ENCODE results near the gene OPN1MW3.
"Not testable (repeated sequence)": the region's sequence is repeated elsewhere in the genome, so short reads cannot be mapped to it uniquely, and the experiment has no call there.

Gene OPN1MW3

DNA sequence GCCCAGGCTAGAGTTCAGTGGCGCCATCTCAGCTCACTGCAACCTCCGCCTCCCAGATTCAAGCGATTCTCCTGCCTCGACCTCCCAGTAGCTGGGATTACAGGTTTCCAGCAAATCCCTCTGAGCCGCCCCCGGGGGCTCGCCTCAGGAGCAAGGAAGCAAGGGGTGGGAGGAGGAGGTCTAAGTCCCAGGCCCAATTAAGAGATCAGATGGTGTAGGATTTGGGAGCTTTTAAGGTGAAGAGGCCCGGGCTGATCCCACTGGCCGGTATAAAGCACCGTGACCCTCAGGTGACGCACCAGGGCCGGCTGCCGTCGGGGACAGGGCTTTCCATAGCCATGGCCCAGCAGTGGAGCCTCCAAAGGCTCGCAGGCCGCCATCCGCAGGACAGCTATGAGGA is at the start of gene OPN1MW3:
Gene OPN1MW3, plus strand, starts transcription at position 301 of the 400 bp plus-strand sequence. Its CDS starts 38 bp downstream, at position 339.
- not testable (repeated sequence) for DNase-seq (ENCODE audit: low read depth, low spot score)

DNA sequence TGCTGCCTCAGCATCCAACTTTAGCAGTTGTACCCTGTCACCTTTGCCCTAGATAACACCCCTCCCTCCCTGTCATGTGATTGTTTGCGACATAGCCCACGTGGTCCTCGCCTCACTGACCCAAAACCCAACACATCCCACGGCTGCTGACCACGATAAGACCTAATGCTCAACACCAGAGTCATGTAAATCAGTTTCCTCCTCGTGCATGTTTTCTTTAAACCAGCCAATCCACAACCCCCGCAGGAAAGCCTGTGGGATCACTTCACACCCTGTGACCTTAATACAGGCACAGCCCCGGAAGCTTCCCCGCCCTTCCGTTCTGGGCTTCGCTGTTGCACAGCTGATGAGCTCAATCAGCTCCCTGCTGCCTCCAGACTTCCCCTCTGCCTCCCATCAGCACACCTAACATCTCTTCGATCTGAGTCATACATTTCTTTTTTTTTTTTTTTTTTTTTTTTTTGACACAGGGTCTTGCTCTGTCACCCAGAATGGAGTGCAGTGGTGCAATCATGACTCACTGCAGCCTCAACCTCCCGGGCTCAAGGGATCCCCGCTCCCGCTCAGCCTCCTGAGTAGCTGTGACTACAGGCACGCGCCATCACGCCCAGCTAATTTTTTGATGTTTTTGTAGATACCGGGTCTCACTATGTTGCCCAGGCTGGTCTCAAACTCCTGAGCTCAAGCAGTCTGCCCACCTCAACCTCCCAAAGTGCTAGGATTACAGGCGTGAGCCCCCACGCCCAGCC is 47.5 kb upstream of the OPN1MW3 start:
- DNase-seq (ENCODE audit: low read depth, low spot score) = not testable (repeated sequence)

DNA sequence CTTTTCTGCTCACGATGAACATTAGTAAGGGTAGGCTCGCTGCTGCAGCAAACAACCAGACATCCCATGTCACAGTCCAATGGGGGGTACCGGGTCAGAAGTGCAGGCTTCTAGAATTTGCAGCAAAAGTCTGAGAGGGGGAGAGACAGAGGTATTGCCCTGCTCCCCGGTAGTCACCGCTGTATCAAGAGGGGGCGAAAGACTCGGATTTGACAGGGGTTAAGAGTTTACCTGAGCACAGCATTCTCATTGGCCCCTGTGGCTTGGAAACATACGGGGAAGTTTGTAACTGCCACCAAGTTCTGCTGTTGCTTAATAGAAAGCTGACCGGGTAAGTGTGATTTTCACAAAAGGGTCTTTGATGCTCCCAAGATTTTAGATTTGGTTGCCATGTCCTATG is 46.3 kb upstream of the OPN1MW3 start:
- DNase-seq (ENCODE audit: low read depth, low spot score) = not testable (repeated sequence)

DNA sequence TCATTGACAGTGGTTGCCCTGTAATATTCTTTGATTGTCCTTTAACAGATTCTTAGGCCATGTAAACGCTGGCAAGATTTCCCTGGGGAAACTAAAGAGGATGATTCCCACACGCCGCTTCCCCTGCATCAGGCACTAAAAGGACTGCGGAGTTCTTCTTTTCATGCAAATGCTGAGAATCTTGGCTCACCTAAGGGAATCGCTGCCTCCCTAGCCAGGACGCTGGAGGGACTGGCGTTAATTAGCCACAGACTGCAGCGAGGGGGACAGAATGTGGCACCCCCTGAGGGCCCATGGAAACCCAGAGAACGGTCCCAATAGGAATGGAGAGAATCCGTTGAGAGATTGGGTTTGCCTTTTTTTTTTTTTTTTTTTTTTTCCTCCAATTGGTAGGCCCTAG is 45.9 kb upstream of the OPN1MW3 start:
- not testable (repeated sequence) for DNase-seq (ENCODE audit: low read depth, low spot score)

DNA sequence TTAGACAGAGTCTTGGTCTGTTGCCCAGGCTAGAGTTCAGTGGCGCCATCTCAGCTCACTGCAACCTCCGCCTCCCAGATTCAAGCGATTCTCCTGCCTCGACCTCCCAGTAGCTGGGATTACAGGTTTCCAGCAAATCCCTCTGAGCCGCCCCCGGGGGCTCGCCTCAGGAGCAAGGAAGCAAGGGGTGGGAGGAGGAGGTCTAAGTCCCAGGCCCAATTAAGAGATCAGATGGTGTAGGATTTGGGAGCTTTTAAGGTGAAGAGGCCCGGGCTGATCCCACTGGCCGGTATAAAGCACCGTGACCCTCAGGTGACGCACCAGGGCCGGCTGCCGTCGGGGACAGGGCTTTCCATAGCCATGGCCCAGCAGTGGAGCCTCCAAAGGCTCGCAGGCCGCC is 37.9 kb upstream of the OPN1MW3 start, which contains the start of gene OPN1MW2:
Gene OPN1MW2, plus strand, starts transcription at position 301 of the 400 bp plus-strand sequence. Its CDS starts 60 bp downstream, at position 361.
- not testable (repeated sequence) for DNase-seq (ENCODE audit: low read depth, low spot score)

DNA sequence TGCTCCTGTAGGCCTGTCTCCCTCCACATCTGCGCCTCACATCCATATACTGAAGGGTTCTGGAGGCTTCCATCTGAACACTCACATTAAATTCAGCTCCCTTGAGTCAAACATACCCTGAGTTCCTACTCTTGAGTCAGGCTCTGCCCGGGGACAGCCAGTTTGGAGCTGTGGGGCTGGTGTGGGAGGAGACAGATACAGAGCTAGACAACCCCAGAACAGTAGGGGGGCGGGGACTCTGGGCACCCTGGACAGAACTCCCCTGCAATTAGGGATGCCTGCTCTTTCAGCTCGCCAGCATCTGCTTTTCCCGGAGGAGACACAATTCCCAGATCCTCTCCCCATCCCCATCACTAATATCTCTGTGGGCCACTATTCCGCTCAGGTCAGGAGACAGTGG is 32.1 kb upstream of the OPN1MW3 start:
- DNase-seq (ENCODE audit: low read depth, low spot score) = not testable (repeated sequence)

DNA sequence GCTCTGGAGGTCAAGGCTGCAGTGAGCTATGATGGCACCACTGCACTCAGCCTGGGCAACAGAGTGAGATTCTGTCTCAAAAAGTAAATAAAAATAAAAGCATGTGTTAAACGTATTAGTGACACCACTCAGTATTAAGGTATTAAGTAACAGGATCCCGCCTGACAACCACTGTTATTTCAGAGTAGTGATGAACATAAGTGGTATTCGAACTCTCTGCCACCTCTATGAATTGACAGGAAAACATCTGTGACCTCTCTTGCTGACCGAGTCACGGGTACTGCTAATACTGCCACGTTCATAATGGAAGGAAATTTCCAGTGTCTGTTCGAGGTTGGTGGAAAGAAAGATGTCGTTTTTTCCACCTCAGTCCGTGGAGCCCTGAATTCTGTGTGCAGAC is 30.7 kb upstream of the OPN1MW3 start:
- not testable (repeated sequence) for DNase-seq (ENCODE audit: low read depth, low spot score)

DNA sequence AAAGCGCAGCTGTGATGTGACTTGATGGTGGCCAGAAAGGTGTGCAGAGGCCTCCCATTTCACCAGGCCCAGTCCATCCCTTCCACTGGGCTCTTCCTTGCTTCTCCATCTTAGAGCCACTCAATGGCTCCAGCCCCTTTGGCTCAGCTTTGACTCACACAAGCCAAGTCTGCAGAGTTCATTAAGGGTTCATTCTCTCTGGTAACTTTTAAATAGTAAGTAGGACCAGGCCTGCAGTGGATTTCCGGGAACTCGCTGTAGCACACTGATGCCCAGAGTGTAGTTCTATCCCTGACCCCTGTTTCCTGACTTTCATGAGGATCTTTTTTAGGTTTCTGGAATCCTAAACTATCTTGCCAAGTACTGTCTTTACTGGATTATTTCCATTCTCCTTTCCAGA is 25.9 kb upstream of the OPN1MW3 start:
- not testable (repeated sequence) for DNase-seq (ENCODE audit: low read depth, low spot score)

DNA sequence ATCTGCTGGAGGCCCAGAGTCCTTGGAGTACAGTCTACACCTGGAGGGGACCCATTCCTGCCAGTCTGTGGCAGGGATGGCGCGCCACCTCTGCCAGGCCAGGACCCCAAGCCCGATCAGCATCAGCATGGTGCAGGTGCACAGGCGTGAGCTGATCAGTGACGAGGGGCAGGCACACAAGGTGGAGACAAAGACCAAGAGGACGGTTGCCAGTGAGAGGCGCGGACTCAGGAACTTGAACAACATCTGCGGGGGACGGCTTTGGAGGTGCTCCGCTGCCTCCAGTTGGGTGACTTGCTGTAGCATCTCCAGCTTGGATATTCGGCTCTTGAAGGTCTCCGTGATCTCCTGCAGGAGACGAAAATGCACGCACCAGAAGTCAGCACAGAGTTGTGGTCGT is 23.8 kb upstream of the OPN1MW3 start:
- DNase-seq (ENCODE audit: low read depth, low spot score) = not testable (repeated sequence)

DNA sequence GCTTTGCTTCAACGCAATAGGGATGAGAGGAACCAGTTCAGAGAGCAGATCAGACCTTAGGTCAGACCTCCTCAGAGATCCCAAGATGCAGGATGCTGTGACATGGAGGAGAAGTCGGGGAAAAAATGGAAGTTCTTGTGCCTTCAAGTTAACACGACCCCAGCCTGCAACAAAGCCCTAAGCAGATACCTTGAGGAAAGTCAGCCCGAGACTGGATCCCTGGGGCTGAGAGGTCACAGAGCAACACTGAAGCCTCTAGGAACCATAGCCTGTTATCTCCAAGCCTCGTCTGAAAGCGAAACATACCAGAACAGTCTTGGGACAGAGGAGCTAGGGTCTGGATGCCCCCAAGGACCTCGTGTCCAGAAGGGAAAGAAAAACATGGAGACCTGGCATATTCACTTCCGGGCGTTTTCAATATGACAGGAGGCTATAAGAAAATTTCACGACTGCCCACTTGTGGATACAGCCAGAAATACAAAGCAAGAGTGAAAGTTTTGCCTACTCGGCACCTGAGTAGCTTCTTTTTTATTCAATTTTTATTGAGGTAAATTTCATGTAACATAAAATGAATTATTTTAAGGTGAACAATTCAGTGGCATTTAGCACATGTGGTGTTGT is 18.3 kb upstream of the OPN1MW3 start:
- DNase-seq (ENCODE audit: low read depth, low spot score) = not testable (repeated sequence)

DNA sequence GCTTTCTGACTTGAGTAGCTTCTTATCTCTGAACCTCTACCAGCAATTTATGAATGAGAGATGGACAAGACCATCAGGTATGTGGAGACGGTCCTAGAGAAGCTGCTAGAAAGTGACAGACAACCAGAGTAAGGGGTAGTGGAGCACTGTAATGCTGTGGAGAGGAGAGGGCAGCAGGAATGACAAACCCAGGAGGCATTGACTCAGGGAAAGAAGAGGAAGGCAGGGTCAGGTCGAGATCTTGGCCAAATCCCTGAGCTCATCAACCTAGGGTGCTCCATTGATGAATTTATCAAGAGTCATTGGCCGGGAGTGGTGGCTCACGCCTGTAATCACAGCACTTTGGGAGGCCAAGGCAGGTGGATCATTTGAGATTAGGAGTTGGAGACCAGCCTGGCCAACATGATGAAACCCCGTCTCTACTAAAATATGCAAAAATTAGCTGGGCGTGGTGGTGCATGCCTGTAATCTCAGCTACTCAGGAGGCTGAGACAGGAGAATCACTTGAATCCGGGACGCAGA is 17.3 kb upstream of the OPN1MW3 start:
- not testable (repeated sequence) for DNase-seq (ENCODE audit: low read depth, low spot score)

DNA sequence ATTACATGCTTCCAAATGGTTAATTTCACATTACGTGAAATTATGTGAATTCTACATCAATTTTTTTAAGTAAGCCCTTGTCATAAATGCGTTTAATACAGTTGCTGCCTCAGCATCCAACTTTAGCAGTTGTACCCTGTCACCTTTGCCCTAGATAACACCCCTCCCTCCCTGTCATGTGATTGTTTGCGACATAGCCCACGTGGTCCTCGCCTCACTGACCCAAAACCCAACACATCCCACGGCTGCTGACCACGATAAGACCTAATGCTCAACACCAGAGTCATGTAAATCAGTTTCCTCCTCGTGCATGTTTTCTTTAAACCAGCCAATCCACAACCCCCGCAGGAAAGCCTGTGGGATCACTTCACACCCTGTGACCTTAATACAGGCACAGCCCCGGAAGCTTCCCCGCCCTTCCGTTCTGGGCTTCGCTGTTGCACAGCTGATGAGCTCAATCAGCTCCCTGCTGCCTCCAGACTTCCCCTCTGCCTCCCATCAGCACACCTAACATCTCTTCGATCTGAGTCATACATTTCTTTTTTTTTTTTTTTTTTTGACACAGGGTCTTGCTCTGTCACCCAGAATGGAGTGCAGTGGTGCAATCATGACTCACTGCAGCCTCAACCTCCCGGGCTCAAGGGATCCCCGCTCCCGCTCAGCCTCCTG is 9.9 kb upstream of the OPN1MW3 start:
- not testable (repeated sequence) for DNase-seq (ENCODE audit: low read depth, low spot score)

DNA sequence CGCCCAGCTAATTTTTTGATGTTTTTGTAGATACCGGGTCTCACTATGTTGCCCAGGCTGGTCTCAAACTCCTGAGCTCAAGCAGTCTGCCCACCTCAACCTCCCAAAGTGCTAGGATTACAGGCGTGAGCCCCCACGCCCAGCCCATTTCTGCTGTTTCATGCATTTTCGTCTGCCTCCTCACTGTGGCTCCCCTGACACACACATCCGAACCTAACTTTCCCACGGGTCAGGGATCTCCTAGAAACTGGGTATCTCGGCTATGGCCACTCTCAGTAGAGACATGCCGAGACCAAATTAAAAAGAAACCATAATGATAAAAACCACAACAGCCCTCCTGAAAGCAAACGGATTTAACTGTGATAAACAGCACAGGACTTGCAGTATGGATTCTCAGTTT is 9.3 kb upstream of the OPN1MW3 start:
- DNase-seq (ENCODE audit: low read depth, low spot score) = not testable (repeated sequence)

DNA sequence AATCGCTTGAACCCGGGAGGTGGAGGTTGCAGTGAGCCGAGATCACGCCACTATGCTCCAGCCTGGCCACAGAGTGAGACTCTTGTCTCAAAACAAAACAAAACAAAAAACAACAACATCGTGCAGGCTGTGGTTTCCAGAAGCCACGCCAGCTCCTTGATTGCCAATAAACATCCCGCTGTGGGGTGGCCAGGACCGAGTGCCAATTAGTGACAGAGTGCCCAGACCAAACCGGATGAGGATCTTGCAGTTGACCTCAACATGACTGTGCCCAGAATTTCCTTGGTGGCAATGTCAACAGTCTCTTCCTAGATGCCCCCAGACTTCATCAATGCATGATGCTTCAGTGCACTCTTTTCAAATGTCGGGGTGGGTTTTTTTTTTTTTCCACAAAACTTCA is 1.3 kb downstream of the OPN1MW3 start:
- not testable (repeated sequence) for DNase-seq (ENCODE audit: low read depth, low spot score)

DNA sequence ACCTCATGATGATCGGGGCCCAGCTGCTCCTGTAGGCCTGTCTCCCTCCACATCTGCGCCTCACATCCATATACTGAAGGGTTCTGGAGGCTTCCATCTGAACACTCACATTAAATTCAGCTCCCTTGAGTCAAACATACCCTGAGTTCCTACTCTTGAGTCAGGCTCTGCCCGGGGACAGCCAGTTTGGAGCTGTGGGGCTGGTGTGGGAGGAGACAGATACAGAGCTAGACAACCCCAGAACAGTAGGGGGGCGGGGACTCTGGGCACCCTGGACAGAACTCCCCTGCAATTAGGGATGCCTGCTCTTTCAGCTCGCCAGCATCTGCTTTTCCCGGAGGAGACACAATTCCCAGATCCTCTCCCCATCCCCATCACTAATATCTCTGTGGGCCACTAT is 5.7 kb downstream of the OPN1MW3 start:
- DNase-seq (ENCODE audit: low read depth, low spot score) = not testable (repeated sequence)

DNA sequence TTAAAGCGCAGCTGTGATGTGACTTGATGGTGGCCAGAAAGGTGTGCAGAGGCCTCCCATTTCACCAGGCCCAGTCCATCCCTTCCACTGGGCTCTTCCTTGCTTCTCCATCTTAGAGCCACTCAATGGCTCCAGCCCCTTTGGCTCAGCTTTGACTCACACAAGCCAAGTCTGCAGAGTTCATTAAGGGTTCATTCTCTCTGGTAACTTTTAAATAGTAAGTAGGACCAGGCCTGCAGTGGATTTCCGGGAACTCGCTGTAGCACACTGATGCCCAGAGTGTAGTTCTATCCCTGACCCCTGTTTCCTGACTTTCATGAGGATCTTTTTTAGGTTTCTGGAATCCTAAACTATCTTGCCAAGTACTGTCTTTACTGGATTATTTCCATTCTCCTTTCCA is 11.9 kb downstream of the OPN1MW3 start:
- not testable (repeated sequence) for DNase-seq (ENCODE audit: low read depth, low spot score)

DNA sequence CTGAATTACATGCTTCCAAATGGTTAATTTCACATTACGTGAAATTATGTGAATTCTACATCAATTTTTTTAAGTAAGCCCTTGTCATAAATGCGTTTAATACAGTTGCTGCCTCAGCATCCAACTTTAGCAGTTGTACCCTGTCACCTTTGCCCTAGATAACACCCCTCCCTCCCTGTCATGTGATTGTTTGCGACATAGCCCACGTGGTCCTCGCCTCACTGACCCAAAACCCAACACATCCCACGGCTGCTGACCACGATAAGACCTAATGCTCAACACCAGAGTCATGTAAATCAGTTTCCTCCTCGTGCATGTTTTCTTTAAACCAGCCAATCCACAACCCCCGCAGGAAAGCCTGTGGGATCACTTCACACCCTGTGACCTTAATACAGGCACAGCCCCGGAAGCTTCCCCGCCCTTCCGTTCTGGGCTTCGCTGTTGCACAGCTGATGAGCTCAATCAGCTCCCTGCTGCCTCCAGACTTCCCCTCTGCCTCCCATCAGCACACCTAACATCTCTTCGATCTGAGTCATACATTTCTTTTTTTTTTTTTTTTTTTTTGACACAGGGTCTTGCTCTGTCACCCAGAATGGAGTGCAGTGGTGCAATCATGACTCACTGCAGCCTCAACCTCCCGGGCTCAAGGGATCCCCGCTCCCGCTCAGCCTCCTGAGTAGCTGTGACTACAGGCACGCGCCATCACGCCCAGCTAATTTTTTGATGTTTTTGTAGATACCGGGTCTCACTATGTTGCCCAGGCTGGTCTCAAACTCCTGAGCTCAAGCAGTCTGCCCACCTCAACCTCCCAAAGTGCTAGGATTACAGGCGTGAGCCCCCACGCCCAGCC is 27.3 kb downstream of the OPN1MW3 start:
- not testable (repeated sequence) for DNase-seq (ENCODE audit: low read depth, low spot score)

DNA sequence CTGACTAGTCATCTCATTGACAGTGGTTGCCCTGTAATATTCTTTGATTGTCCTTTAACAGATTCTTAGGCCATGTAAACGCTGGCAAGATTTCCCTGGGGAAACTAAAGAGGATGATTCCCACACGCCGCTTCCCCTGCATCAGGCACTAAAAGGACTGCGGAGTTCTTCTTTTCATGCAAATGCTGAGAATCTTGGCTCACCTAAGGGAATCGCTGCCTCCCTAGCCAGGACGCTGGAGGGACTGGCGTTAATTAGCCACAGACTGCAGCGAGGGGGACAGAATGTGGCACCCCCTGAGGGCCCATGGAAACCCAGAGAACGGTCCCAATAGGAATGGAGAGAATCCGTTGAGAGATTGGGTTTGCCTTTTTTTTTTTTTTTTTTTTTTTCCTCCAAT is 29.0 kb downstream of the OPN1MW3 start:
- not testable (repeated sequence) for DNase-seq (ENCODE audit: low read depth, low spot score)

DNA sequence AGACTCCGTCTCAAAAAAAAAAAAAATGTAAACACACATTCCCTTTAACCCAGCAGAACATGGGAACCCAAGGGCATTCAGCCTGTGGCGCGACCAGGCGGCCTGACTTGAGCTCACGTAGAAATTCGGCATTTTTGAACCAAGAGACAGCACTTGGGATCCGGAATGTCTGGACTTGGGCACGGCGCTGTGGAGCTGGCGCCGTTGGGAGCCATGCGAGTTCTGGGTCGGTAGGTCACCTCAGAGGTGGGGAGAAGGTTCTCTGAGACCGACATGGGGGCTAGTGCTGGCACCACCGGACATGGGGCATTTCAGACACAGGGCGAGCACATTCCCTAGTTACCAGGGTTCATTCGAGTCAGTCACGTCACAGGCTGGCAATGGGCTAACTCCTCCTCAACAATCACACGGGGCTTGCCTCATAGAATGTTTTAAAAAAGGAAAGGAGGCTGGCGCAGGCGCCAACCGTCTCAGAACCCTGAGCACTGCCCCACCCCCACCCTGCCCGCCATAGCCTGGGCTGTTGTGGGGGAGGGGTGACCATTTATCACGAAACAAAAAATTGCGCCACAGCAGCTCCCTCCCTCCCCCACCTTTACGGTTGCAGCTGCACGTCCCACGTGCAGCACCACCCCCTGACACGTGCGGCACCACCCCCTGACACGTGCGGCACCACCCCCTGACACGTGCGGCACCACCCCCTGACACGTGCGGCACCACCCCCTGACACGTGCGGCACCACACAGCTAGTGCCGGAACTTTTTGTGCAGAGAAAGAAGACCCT is 37.6 kb downstream of the OPN1MW3 start, which contains the start of gene TEX28:
Gene TEX28, minus strand, starts transcription at position 334 of the 784 bp plus-strand sequence. CDS start 3,007 bp downstream, outside the sequence.
- DNase-seq (ENCODE audit: low read depth, low spot score) = no peak

DNA sequence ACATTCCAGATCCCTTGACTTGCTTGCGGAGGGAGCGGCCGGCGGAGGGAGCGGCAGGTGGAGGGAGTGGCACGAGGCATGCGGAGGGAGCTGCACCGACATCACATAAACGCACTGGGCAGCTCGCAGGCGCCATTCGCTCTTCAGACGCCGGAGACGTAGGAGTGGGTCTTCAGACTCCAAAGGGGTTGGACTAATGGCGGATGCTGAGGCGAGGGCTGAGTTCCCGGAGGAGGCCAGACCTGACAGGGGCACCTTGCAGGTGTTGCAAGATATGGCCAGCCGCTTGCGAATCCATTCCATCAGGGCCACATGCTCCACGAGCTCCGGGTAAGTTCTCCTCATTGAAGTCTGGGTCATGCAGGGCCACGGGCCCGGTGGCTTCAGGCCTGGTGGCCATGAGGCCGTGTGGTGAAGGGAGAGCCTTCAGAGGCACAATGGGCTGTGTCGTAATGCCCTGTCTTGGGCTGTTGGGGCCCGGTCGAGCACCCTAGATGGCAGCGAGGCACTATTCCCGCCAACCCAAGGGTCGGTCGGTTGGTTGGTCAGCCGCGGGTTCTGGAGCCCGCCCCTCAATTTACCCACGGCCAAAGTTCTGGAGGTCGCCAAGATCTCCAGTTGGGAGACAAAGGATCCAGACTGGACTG is 38.4 kb downstream of the OPN1MW3 start, which contains the start of gene TKTL1:
Gene TKTL1, plus strand, starts transcription at position 132 of the 647 bp plus-strand sequence. Its CDS starts 65 bp downstream, at position 197.
- no peak for DNase-seq (ENCODE audit: low read depth, low spot score)
